ENCODE results near the gene MICAL3.

- TF ChIP-seq POLR2AphosphoS5 (IDR thresholded peaks at IDR 0.05; ENCODE audit: low read depth, low read length) (no peak), SIN3A (IDR thresholded peaks at IDR 0.05; ENCODE audit: borderline replicate concordance, insufficient read depth, low read length) (no peak), TAF1 (IDR thresholded peaks at IDR 0.05; ENCODE audit: borderline replicate concordance, insufficient read depth, low read length) (no peak)
- TF ChIP-seq, protein P1, sequence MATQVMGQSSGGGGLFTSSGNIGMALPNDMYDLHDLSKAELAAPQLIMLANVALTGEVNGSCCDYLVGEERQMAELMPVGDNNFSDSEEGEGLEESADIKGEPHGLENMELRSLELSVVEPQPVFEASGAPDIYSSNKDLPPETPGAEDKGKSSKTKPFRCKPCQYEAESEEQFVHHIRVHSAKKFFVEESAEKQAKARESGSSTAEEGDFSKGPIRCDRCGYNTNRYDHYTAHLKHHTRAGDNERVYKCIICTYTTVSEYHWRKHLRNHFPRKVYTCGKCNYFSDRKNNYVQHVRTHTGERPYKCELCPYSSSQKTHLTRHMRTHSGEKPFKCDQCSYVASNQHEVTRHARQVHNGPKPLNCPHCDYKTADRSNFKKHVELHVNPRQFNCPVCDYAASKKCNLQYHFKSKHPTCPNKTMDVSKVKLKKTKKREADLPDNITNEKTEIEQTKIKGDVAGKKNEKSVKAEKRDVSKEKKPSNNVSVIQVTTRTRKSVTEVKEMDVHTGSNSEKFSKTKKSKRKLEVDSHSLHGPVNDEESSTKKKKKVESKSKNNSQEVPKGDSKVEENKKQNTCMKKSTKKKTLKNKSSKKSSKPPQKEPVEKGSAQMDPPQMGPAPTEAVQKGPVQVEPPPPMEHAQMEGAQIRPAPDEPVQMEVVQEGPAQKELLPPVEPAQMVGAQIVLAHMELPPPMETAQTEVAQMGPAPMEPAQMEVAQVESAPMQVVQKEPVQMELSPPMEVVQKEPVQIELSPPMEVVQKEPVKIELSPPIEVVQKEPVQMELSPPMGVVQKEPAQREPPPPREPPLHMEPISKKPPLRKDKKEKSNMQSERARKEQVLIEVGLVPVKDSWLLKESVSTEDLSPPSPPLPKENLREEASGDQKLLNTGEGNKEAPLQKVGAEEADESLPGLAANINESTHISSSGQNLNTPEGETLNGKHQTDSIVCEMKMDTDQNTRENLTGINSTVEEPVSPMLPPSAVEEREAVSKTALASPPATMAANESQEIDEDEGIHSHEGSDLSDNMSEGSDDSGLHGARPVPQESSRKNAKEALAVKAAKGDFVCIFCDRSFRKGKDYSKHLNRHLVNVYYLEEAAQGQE (IDR thresholded peaks at IDR 0.05; ENCODE audit: insufficient read depth in 1 of 2, low read depth in 2 of 2, low read length in 2 of 2) = no peak
These were observed 242.9 kb downstream of the MICAL3 start for GRCh38 chr22:17781319-17782031.

All from PFSK-1 (cell line).